ENCODE measurements around the gene MYO5B.

- TF ChIP-seq CTCF (IDR thresholded peaks at IDR 0.05; ENCODE audit: insufficient read depth, low read length, poor library complexity, severe bottlenecking) (no peak), EZH2phosphoT487 (conservative IDR thresholded peaks at IDR 0.05; ENCODE audit: low read length) (no peak)
Observed at GRCh38 chr18:50030146-50030545, 164.8 kb downstream of the MYO5B start.
